CD14-positive monocyte (primary cell): ENCODE data around the gene TRDN. TPM values are rescaled to one million over a fixed set of nuclear protein-coding genes. Genes with fewer than 3 reads are reported as not detected.

Experiments used
- DNase-seq, 3 donors: peaks; one replicate each; pipeline ENCODE4 v3.0.0-alpha.2; 2011 to 2022
- H2AFZ ChIP-seq: 2 replicates; pipeline ENCODE4 v1.6.0; 2012; ENCODE audit warnings: mild to moderate bottlenecking, low read depth, low read length, inconsistent platforms; ENCODE audit not compliant: insufficient read depth, poor library complexity, severe bottlenecking
- H3K27ac ChIP-seq, 2 donors: 1 replicate in 1 of 2; 2 replicates in 1 of 2; pipeline ENCODE4 v1.5.1; 2012 to 2013; ENCODE audit warnings: low read length in 2 of 2, control low read depth in 1 of 2, inconsistent platforms in 1 of 2, low read depth in 1 of 2, mild to moderate bottlenecking in 1 of 2
- H3K27me3 ChIP-seq, 2 donors: one replicate each; pipeline versions ENCODE4 v1.6.0 to v1.6.1; 2011 to 2013; ENCODE audit warnings: low read length in 2 of 2; ENCODE audit not compliant: control insufficient read depth in 2 of 2, insufficient read depth in 2 of 2
- H3K36me3 ChIP-seq, 2 donors: replicated peaks in 1 of 2; 1 replicate in 1 of 2; 2 replicates in 1 of 2; pipeline versions ENCODE4 v1.5.1 to v1.6.1; 2012 to 2013; ENCODE audit warnings: low read length in 2 of 2, control low read depth in 1 of 2, inconsistent platforms in 1 of 2, mild to moderate bottlenecking in 1 of 2; ENCODE audit not compliant: insufficient read depth in 2 of 2, control insufficient read depth in 1 of 2
- H3K4me1 ChIP-seq, 2 donors: 1 replicate in 1 of 2; 2 replicates in 1 of 2; pipeline versions ENCODE4 v1.5.1 to v1.6.1; 2012 to 2013; ENCODE audit warnings: low read length in 2 of 2, control low read depth in 1 of 2, inconsistent platforms in 1 of 2, mild to moderate bottlenecking in 1 of 2, moderate library complexity in 1 of 2; ENCODE audit not compliant: insufficient read depth in 2 of 2, control insufficient read depth in 1 of 2
- H3K4me2 ChIP-seq: replicated peaks from 2 replicates; pipeline ENCODE3; 2012; ENCODE audit warnings: low read length, moderate library complexity, mild to moderate bottlenecking; ENCODE audit not compliant: poor library complexity, severe bottlenecking; ENCODE audit errors: extremely low read depth
- H3K4me3 ChIP-seq, 3 experiments: fragments of 200-600 bp in 1 of 3; sonication (generic) in 1 of 3; replicated peaks in 1 of 3; 1 replicate in 2 of 3; 2 replicates in 1 of 3; pipeline ENCODE4 v1.5.1; 2011 to 2013; ENCODE audit warnings: low read length in 3 of 3, mild to moderate bottlenecking in 3 of 3, control low read depth in 2 of 3, low read depth in 2 of 3, inconsistent platforms in 1 of 3, moderate library complexity in 1 of 3
- H3K79me2 ChIP-seq: 2 replicates; pipeline ENCODE4 v1.6.0; 2012; ENCODE audit warnings: mild to moderate bottlenecking, control low read depth, inconsistent platforms, low read length, moderate library complexity; ENCODE audit not compliant: insufficient read depth
- H3K9ac ChIP-seq: 2 replicates; pipeline ENCODE4 v1.6.0; 2017; ENCODE audit warnings: low read length, mild to moderate bottlenecking; ENCODE audit not compliant: insufficient read depth, poor library complexity, severe bottlenecking
- H3K9me3 ChIP-seq, 2 donors: replicated peaks in 1 of 2; 1 replicate in 1 of 2; 2 replicates in 1 of 2; pipeline versions ENCODE4 v1.5.1 to v1.6.1; 2012 to 2013; ENCODE audit warnings: low read length in 2 of 2, control low read depth in 1 of 2; ENCODE audit not compliant: control insufficient read depth in 1 of 2, insufficient read depth in 1 of 2
- H4K20me1 ChIP-seq: 2 replicates; pipeline ENCODE4 v1.6.0; 2012; ENCODE audit warnings: mild to moderate bottlenecking, low read length, control low read depth, moderate library complexity; ENCODE audit not compliant: insufficient read depth
- H3K27ac Mint-ChIP-seq, 7 donors: one replicate each; pipeline ENCODE4 v1.8.0; 2020; ENCODE audit warnings: mild to moderate bottlenecking in 7 of 7, mixed read lengths in 7 of 7, moderate library complexity in 6 of 7, inconsistent platforms in 2 of 7
- H3K27me3 Mint-ChIP-seq, 3 donors: one replicate each; pipeline ENCODE4 v1.8.0; 2021 to 2022; ENCODE audit warnings: low read depth in 3 of 3, mild to moderate bottlenecking in 3 of 3, mixed read lengths in 3 of 3, moderate library complexity in 3 of 3, inconsistent platforms in 1 of 3
- H3K36me3 Mint-ChIP-seq, 2 donors: one replicate each; pipeline ENCODE4 v1.8.0; 2020; ENCODE audit warnings: mixed read lengths in 2 of 2, inconsistent platforms in 1 of 2, mild to moderate bottlenecking in 1 of 2
- H3K4me1 Mint-ChIP-seq: one replicate; pipeline ENCODE4 v1.8.0; 2020; ENCODE audit warnings: mild to moderate bottlenecking, mixed read lengths
- H3K4me3 Mint-ChIP-seq, 2 donors: one replicate each; pipeline ENCODE4 v1.8.0; 2020; ENCODE audit warnings: mild to moderate bottlenecking in 2 of 2, mixed read lengths in 2 of 2, moderate library complexity in 1 of 2
- H3K9me3 Mint-ChIP-seq, 7 donors: one replicate each; pipeline ENCODE4 v1.8.0; 2020 to 2022; ENCODE audit warnings: mixed read lengths in 7 of 7, mild to moderate bottlenecking in 6 of 7, moderate library complexity in 6 of 7, inconsistent platforms in 2 of 7
- CTCF ChIP-seq: fragments of 200-600 bp; IDR thresholded peaks from one replicate; pipeline ENCODE4 v1.8.0; 2022; ENCODE audit warnings: antibody characterized with exemption, mild to moderate bottlenecking
- whole genome bisulfite sequencing: methylation state at CpG from one replicate; pipeline ENCODE4 v1.1.5; 2013; ENCODE audit warnings: missing lambda C conversion rate; ENCODE audit not compliant: insufficient coverage; 5-methylcytosine and 5-hydroxymethylcytosine counted together
- intact Hi-C, 2 donors: fragments of 100-400 bp; cut with micrococcal nuclease; formaldehyde crosslinking; loops; one replicate each; pipeline versions ENCODE4 v1.15.0 to v1.15.1; 2023
- polyA plus RNA-seq, 3 donors: library from polyadenylated mRNA; depleted of rRNA in 1 of 3; unstranded in 2 of 3; stranded (reverse) in 1 of 3; fragments of 300-500 nt in 2 of 3; fragments of >200 nt in 1 of 3; fragmentation: Illumina TruSeq in 2 of 3; gene quantifications; 1 replicate in 2 of 3; 2 replicates in 1 of 3; pipeline ENCODE4 v1.2.3, GENCODE V29; 2012 to 2021

Gene TRDN
- polyA plus RNA-seq, 3 donors = not detected

DNA sequence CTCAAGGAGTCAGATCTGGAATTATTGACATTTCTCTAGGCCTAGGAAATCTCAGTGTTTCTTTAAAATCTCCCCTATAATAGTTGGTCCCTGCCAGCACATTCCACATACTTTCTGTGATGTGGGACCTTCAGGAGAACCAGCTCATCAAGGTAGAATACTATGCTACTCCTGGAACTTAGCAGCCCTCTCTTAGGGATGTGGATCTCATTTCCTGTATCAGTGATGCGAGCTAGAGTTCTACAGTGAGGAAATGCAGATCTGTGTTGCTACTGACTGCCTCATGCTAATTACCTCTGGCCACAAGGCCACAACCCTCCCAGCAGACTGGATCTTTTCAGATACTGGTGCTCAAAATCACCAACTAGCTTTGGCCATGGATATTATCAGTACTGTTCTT lies 446.9 kb downstream of the TRDN start:
- no peak overlapping the region for H3K4me3 Mint-ChIP-seq
- Histone ChIP-seq H3K79me2 (no peaks in the 10 kb centered on the region), H3K9me3 (peaks cover 0 to 6% of the 10 kb centered on the region in 2 donors), H3K4me1 (no peaks in the 10 kb centered on the region), H3K27me3 (no peaks in the 10 kb centered on the region), H3K4me2 (no peak overlapping the region), H3K36me3 (no peaks in the 10 kb centered on the region), H2AFZ (no peak overlapping the region), H3K27ac (no peak overlapping the region), H3K9ac (no peak overlapping the region), H4K20me1 (no peaks in the 10 kb centered on the region), H3K4me3 (no peak overlapping the region)
- intact Hi-C loops = no loop called here
- H3K9me3 Mint-ChIP-seq = peaks cover 2 to 12% (median 3%) of the 10 kb centered on the region in 7 donors
- no peaks in the 10 kb centered on the region for H3K36me3 Mint-ChIP-seq
- no peaks in the 10 kb centered on the region for H3K4me1 Mint-ChIP-seq
- no peak for TF ChIP-seq CTCF
- H3K27me3 Mint-ChIP-seq = peaks cover 0 to 2% (median 1%) of the 10 kb centered on the region in 3 donors
- no peak for DNase-seq
- WGBS = no CpG with 5 or more reads among the region's 1 CpG
- H3K27ac Mint-ChIP-seq = no peak overlapping the region

DNA sequence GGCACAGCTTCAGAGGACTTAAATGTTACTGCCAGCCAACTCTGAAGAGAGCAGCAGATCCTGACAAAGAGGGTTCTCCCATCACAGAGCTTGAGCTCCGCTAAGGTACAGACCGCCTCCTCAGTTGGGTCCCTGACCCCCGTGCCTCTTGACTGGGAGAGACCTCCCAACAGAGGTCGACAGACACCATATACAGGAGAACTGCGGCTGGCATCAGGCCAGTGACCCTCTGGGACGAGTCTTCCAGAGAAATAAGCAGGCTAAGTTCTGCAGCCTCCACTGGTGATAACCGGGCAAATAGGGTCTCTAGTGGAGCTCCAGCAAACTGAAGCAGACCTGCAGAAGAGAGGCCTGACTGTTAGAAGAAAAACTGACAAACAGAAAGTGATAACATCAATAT lies 453.8 kb downstream of the TRDN start:
- Histone ChIP-seq H3K4me3 (no peak overlapping the region), H4K20me1 (no peaks in the 10 kb centered on the region), H3K36me3 (no peaks in the 10 kb centered on the region), H3K4me2 (no peak overlapping the region), H3K9ac (no peak overlapping the region), H3K4me1 (no peaks in the 10 kb centered on the region), H3K27ac (no peak overlapping the region), H3K79me2 (no peaks in the 10 kb centered on the region), H3K9me3 (peaks cover 11 to 12% of the 10 kb centered on the region in 2 donors), H2AFZ (no peak overlapping the region), H3K27me3 (no peaks in the 10 kb centered on the region)
- Mint-ChIP-seq H3K27ac (no peak overlapping the region), H3K9me3 (peaks cover 4 to 19% (median 11%) of the 10 kb centered on the region in 7 donors), H3K36me3 (no peaks in the 10 kb centered on the region), H3K4me1 (no peaks in the 10 kb centered on the region), H3K27me3 (peaks cover 0 to 1% (median 0%) of the 10 kb centered on the region in 3 donors), H3K4me3 (no peak overlapping the region)
- WGBS = 92% methylated on average over 6 of the region's 7 CpGs
- TF ChIP-seq CTCF = no peak
- intact Hi-C loops = no loop called here
- no peak for DNase-seq
